ENCODE measurements around the gene GULP1. TPM values are rescaled to one million over a fixed set of nuclear protein-coding genes. Genes with fewer than 3 reads are reported as not detected.

The GULP1 gene
- total RNA-seq, 1 donor from 2014 or later: not detected

- Mint-ChIP-seq H3K9me3 (no peaks in the 10 kb centered on the region), H3K36me3 (ENCODE audit: low read depth) (no peaks in the 10 kb centered on the region), H3K27me3 (no peaks in the 10 kb centered on the region), H3K4me1 (no peaks in the 10 kb centered on the region), H3K27ac (no peak overlapping the region), H3K4me3 (no peak overlapping the region)
- intact Hi-C loops (cut with micrococcal nuclease): no loop called here
- DNase-seq (no peak), ATAC-seq (ENCODE audit: low read depth) (no peak)
- POLR2A ChIA-PET: no interaction called here
- TF ChIP-seq CTCF (IDR thresholded peaks at IDR 0.05): no peak
- CTCF ChIA-PET: no interaction called here
Observed at GRCh38 chr2:188481474-188481873, 189.8 kb downstream of the GULP1 start.

- ChIA-PET CTCF (no interaction called here), POLR2A (no interaction called here)
- DNase-seq: no peak
- intact Hi-C loops (cut with micrococcal nuclease): no loop called here
- ATAC-seq (ENCODE audit: low read depth): no peak
- no peak overlapping the region for H3K27ac Mint-ChIP-seq
- H3K9me3 Mint-ChIP-seq: no peaks in the 10 kb centered on the region
- H3K4me3 Mint-ChIP-seq: no peak overlapping the region
- H3K4me1 Mint-ChIP-seq: no peaks in the 10 kb centered on the region
- no peaks in the 10 kb centered on the region for H3K27me3 Mint-ChIP-seq
- no peaks in the 10 kb centered on the region for H3K36me3 Mint-ChIP-seq (ENCODE audit: low read depth)
- no peak for TF ChIP-seq CTCF (IDR thresholded peaks at IDR 0.05)
Observed at GRCh38 chr2:188485496-188485895, 193.8 kb downstream of the GULP1 start.

GRCh38 chr2:188492751-188493150, 201.1 kb downstream of the GULP1 start:
- H3K4me3 Mint-ChIP-seq: no peak overlapping the region
- intact Hi-C loops (cut with micrococcal nuclease): no loop called here
- ChIA-PET POLR2A (no interaction called here), CTCF (no interaction called here)
- no peaks in the 10 kb centered on the region for H3K4me1 Mint-ChIP-seq
- no peaks in the 10 kb centered on the region for H3K36me3 Mint-ChIP-seq (ENCODE audit: low read depth)
- no peak overlapping the region for H3K27ac Mint-ChIP-seq
- TF ChIP-seq CTCF (IDR thresholded peaks at IDR 0.05): no peak
- DNase-seq: no peak
- ATAC-seq (ENCODE audit: low read depth): no peak
- no peaks in the 10 kb centered on the region for H3K27me3 Mint-ChIP-seq
- H3K9me3 Mint-ChIP-seq: no peaks in the 10 kb centered on the region

GRCh38 chr2:188494906-188495305, 203.2 kb downstream of the GULP1 start:
- H3K27me3 Mint-ChIP-seq: no peaks in the 10 kb centered on the region
- no peak overlapping the region for H3K27ac Mint-ChIP-seq
- DNase-seq (no peak), ATAC-seq (ENCODE audit: low read depth) (no peak)
- no peak overlapping the region for H3K4me3 Mint-ChIP-seq
- CTCF ChIA-PET: no interaction called here
- no peaks in the 10 kb centered on the region for H3K36me3 Mint-ChIP-seq (ENCODE audit: low read depth)
- no peaks in the 10 kb centered on the region for H3K9me3 Mint-ChIP-seq
- no peaks in the 10 kb centered on the region for H3K4me1 Mint-ChIP-seq
- TF ChIP-seq CTCF (IDR thresholded peaks at IDR 0.05): no peak
- POLR2A ChIA-PET: no interaction called here
- intact Hi-C loops (cut with micrococcal nuclease): no loop called here

GRCh38 chr2:188495969-188496431, 204.3 kb downstream of the GULP1 start:
- no peak for ATAC-seq (ENCODE audit: low read depth)

More at GRCh38 chr2:188495969-188496431, 204.3 kb downstream of the GULP1 start:
- DNase-seq: no peak
- POLR2A ChIA-PET: no interaction called here
- Mint-ChIP-seq H3K27ac (no peak overlapping the region), H3K4me3 (no peak overlapping the region), H3K9me3 (no peaks in the 10 kb centered on the region), H3K36me3 (ENCODE audit: low read depth) (no peaks in the 10 kb centered on the region), H3K4me1 (no peaks in the 10 kb centered on the region), H3K27me3 (no peaks in the 10 kb centered on the region)
- intact Hi-C loops (cut with micrococcal nuclease): no loop called here
- CTCF ChIA-PET: no interaction called here
- no peak for TF ChIP-seq CTCF (IDR thresholded peaks at IDR 0.05)
